HG03521 (cell line): Measurements from ENCODE around the gene OR2M4.
"Not testable (repeated sequence)": the region's sequence is repeated elsewhere in the genome, so short reads cannot be mapped to it uniquely, and the experiment has no call there.

ENCODE experiments used
- ATAC-seq: cut with Tn5 transposase; IDR thresholded peaks from one replicate; pipeline ENCODE4 v1.9.1; 2021; ENCODE audit warnings: mild to moderate bottlenecking, moderate library complexity; ENCODE audit not compliant: unreplicated experiment

Gene OR2M4

GRCh38 chr1:248231117-248231516 is at the start of gene OR2M4:
Gene OR2M4 (plus strand): TSS chr1:248231417. CDS start chr1:248238929, 7,512 bp downstream.
- ATAC-seq: no peak

GRCh38 chr1:248183996-248184395 is 47.2 kb upstream of the OR2M4 start:
- peak; percentile 73 for ATAC-seq

- ATAC-seq: no peak
Observed at GRCh38 chr1:248187363-248187762, 43.9 kb upstream of the OR2M4 start.

- no peak for ATAC-seq
Observed at GRCh38 chr1:248189026-248189425, 42.2 kb upstream of the OR2M4 start.

- ATAC-seq: no peak
Observed at GRCh38 chr1:248194117-248194516, 37.1 kb upstream of the OR2M4 start.

GRCh38 chr1:248196965-248197364 is 34.3 kb upstream of the OR2M4 start, which contains the start of gene OR2M3:
Gene OR2M3 (plus strand): TSS chr1:248197265. CDS start chr1:248203068, 5,803 bp downstream.
- ATAC-seq: no peak

- ATAC-seq: no peak
Observed at GRCh38 chr1:248215880-248216279, 15.3 kb upstream of the OR2M4 start.

GRCh38 chr1:248225537-248225936 is 5.7 kb upstream of the OR2M4 start:
- no peak for ATAC-seq

- no peak for ATAC-seq
Observed at GRCh38 chr1:248229360-248229908, 1.8 kb upstream of the OR2M4 start.

GRCh38 chr1:248239478-248239877 is 8.3 kb downstream of the OR2M4 start:
- ATAC-seq: no peak

GRCh38 chr1:248243204-248243603 is 12.0 kb downstream of the OR2M4 start:
- peak; percentile 83 for ATAC-seq

GRCh38 chr1:248259309-248259708 is 28.1 kb downstream of the OR2M4 start:
- not testable (repeated sequence) for ATAC-seq

GRCh38 chr1:248268178-248268577 is 37.0 kb downstream of the OR2M4 start:
- no peak for ATAC-seq

- ATAC-seq: not testable (repeated sequence)
Observed at GRCh38 chr1:248273225-248273624, 42.0 kb downstream of the OR2M4 start.

- ATAC-seq: no peak
Observed at GRCh38 chr1:248277876-248278275, 46.7 kb downstream of the OR2M4 start, which contains the start of gene OR2T33. Gene OR2T33 (minus strand): TSS chr1:248277976. CDS start chr1:248273814, 4,162 bp downstream.

GRCh38 chr1:248288391-248288790 is 57.2 kb downstream of the OR2M4 start:
- no peak for ATAC-seq
